Endothelial cell of umbilical vein (primary cell): ENCODE data around the gene SWAP70. TPM values are rescaled to one million over a fixed set of nuclear protein-coding genes. Genes with fewer than 3 reads are reported as not detected.

ENCODE experiments used
- BruUV-seq: library from RNA; stranded (reverse); fragments of 400-500 nt; replicated peaks from 2 replicates; lab custom pipeline; 2021; lab: Mats Ljungman, UMichigan
- CTCF ChIA-PET: fragments of 300-600, 350-600 bp; sonication (Branson Sonifier 250); formaldehyde crosslinking; loops from one replicate; lab custom pipeline; 2021; ENCODE audit warnings: antibody characterized with exemption, inconsistent platforms; lab: Charles Lee
- POLR2A ChIA-PET: fragments of 300-600, 350-600 bp; sonication (Branson Sonifier 250); formaldehyde crosslinking; loops from one replicate; lab custom pipeline; 2021; ENCODE audit warnings: antibody characterized with exemption, inconsistent platforms; lab: Charles Lee
- DNase-seq: peaks from one replicate; pipeline ENCODE4 v3.0.0-alpha.2; 2011; ENCODE audit warnings: low read depth, low spot score
- FAIRE-seq: peaks from 2 replicates; lab custom pipeline; 2011; peaks lifted over from hg19 to GRCh38; lab: Jason Lieb, UNC
- H2AFZ ChIP-seq: 2 replicates; pipeline ENCODE4 v1.6.0; 2012; ENCODE audit warnings: low read depth, low read length, control low read depth, inconsistent platforms
- H3K27ac ChIP-seq: 2 replicates; pipeline ENCODE4 v1.5.1; 2011; ENCODE audit warnings: low read depth, mild to moderate bottlenecking, control low read depth, low read length, moderate library complexity; ENCODE audit not compliant: insufficient read depth
- H3K27me3 ChIP-seq, 2 experiments: 2 replicates each; pipeline versions ENCODE4 v1.6.0 to v1.6.1; 2011; ENCODE audit warnings: low read length in 2 of 2, mixed read lengths in 1 of 2; ENCODE audit not compliant: control insufficient read depth in 2 of 2, insufficient read depth in 2 of 2
- H3K36me3 ChIP-seq, 2 experiments: 2 replicates in 1 of 2; 3 replicates in 1 of 2; pipeline ENCODE4 v1.5.1; 2011; ENCODE audit warnings: low read length in 2 of 2, mild to moderate bottlenecking in 1 of 2, moderate library complexity in 1 of 2; ENCODE audit not compliant: control insufficient read depth in 2 of 2, insufficient read depth in 2 of 2; ENCODE audit errors: extremely low read depth in 1 of 2
- H3K4me1 ChIP-seq: 3 replicates; pipeline ENCODE4 v1.5.1; 2011; ENCODE audit warnings: mild to moderate bottlenecking, low read length; ENCODE audit not compliant: control insufficient read depth, insufficient read depth; ENCODE audit errors: extremely low read depth
- H3K4me2 ChIP-seq: 2 replicates; pipeline ENCODE4 v1.6.1; 2011; ENCODE audit warnings: low read length, control low read depth, mixed read lengths; ENCODE audit not compliant: insufficient read depth
- H3K4me3 ChIP-seq, 3 experiments: fragments of 200-600 bp in 1 of 3; sonication (generic), shearing (Covaris generic) in 1 of 3; replicated peaks in 1 of 3; 2 replicates each; pipeline ENCODE4 v1.5.1; 2011 to 2016; ENCODE audit warnings: control low read depth in 3 of 3, low read length in 3 of 3, mild to moderate bottlenecking in 2 of 3, inconsistent platforms in 1 of 3, low read depth in 1 of 3, moderate library complexity in 1 of 3; ENCODE audit not compliant: insufficient read depth in 1 of 3
- H3K79me2 ChIP-seq: 2 replicates; pipeline ENCODE4 v1.6.0; 2012; ENCODE audit warnings: low read length, inconsistent platforms; ENCODE audit not compliant: control insufficient read depth, insufficient read depth
- H3K9ac ChIP-seq: replicated peaks from 2 replicates; pipeline ENCODE3; 2011; ENCODE audit warnings: low read length, control low read depth; ENCODE audit not compliant: insufficient read depth; ENCODE audit errors: extremely low read depth
- H3K9me1 ChIP-seq: replicated peaks from 3 replicates; pipeline ENCODE4 v1.6.0; 2011; ENCODE audit warnings: mild to moderate bottlenecking, low read length; ENCODE audit not compliant: control insufficient read depth, insufficient read depth; ENCODE audit errors: extremely low read depth
- H3K9me3 ChIP-seq: replicated peaks from 2 replicates; pipeline ENCODE4 v1.5.1; 2012; ENCODE audit warnings: low read length, inconsistent platforms; ENCODE audit not compliant: control insufficient read depth, insufficient read depth
- H4K20me1 ChIP-seq: replicated peaks from 2 replicates; pipeline ENCODE3; 2011; ENCODE audit warnings: mild to moderate bottlenecking, low read length; ENCODE audit not compliant: control insufficient read depth, insufficient read depth; ENCODE audit errors: extremely low read depth
- CTCF ChIP-seq, 2 donors: IDR thresholded peaks; 1 replicate in 1 of 2; 2 replicates in 1 of 2; pipeline ENCODE4 v1.5.1; 2011; ENCODE audit warnings: low read length in 2 of 2, mild to moderate bottlenecking in 2 of 2, moderate library complexity in 2 of 2, control low read depth in 1 of 2, inconsistent platforms in 1 of 2, low read depth in 1 of 2; ENCODE audit not compliant: insufficient read depth in 1 of 2; ENCODE audit errors: extremely low read depth in 1 of 2
- EZH2 ChIP-seq: IDR thresholded peaks from 2 replicates; pipeline ENCODE4 v1.6.1; 2012; ENCODE audit warnings: borderline replicate concordance, low read depth, mild to moderate bottlenecking, moderate library complexity, low read length, inconsistent platforms; ENCODE audit not compliant: severe bottlenecking
- FOS ChIP-seq: IDR thresholded peaks from 2 replicates; pipeline ENCODE4 v1.6.1; 2011; ENCODE audit warnings: mild to moderate bottlenecking, low read length, moderate library complexity, borderline replicate concordance; ENCODE audit not compliant: insufficient read depth
- GATA2 ChIP-seq: IDR thresholded peaks from 2 replicates; pipeline ENCODE4 v1.7.0; 2011; ENCODE audit warnings: low read depth, mild to moderate bottlenecking, moderate library complexity, mixed read lengths, low read length; ENCODE audit not compliant: insufficient read length, insufficient read depth
- JUN ChIP-seq: IDR thresholded peaks from 2 replicates; pipeline ENCODE4 v1.6.1; 2011; ENCODE audit warnings: borderline replicate concordance, low read depth; ENCODE audit not compliant: insufficient read length, insufficient read depth
- MYC ChIP-seq: IDR thresholded peaks from one replicate; pipeline ENCODE4 v1.6.1; 2011; ENCODE audit warnings: mild to moderate bottlenecking, low read depth, low read length
- POLR2A ChIP-seq: IDR thresholded peaks from 2 replicates; pipeline ENCODE4 v1.6.1; 2012; ENCODE audit warnings: low read depth, mild to moderate bottlenecking, control low read depth, low read length
- POLR2AphosphoS5 ChIP-seq: IDR thresholded peaks from 2 replicates; pipeline ENCODE4 v1.6.1; 2012; ENCODE audit warnings: low read depth, mild to moderate bottlenecking, control low read depth, low read length, moderate library complexity; ENCODE audit not compliant: insufficient read depth
- dilution Hi-C: fragments of 300-500 bp; cut with MboI; formaldehyde crosslinking; loops from one replicate; pipeline ENCODE4 v1.15.0; 2019; ENCODE audit warnings: low sequenced_read_pairs; ENCODE audit not compliant: extremely low pct_ligation_motif_present
- intact Hi-C: fragments of 100-400 bp; cut with micrococcal nuclease; formaldehyde crosslinking; loops from one replicate; pipeline ENCODE4 v1.10.0; 2022
- polyA plus RNA-seq, 4 experiments: library from polyadenylated mRNA; depleted of rRNA in 3 of 4; stranded (reverse) in 3 of 4; unstranded in 1 of 4; fragments of >200 nt; gene quantifications; 2 replicates each; pipeline versions ENCODE4 v1.2.1 to v1.2.3, GENCODE V29; 2011 to 2012; ENCODE audit warnings: missing spikeins in 1 of 4
- total RNA-seq: library from RNA; stranded (reverse); gene quantifications from 2 replicates; pipeline ENCODE4 v1.2.3, GENCODE V29; 2021
- TF ChIP-seq, protein P1 (sequence below): IDR thresholded peaks from 2 replicates; pipeline ENCODE4 v1.6.1; 2011; ENCODE audit not compliant: insufficient read depth, insufficient read length

Gene SWAP70
- total and polyA plus RNA-seq, 2 donors (not counting 3 experiments of a cell fraction or from before 2014, with no cell fraction given), result 52.5 to 165 TPM

GRCh38 chr11:9738116-9738515 lies 74.2 kb downstream of the SWAP70 start:
- Histone ChIP-seq H3K9me1 (no peaks in the 10 kb centered on the region), H3K79me2 (peaks cover 36% of the 10 kb centered on the region), H3K4me1 (no peaks in the 10 kb centered on the region), H4K20me1 (no peaks in the 10 kb centered on the region), H3K9ac (no peak overlapping the region), H3K27me3 (no peaks in the 10 kb centered on the region), H3K36me3 (peaks cover 34 to 35% of the 10 kb centered on the region in 2 experiments), H3K9me3 (no peaks in the 10 kb centered on the region), H3K4me2 (no peak overlapping the region), H3K4me3 (no peak overlapping the region), H3K27ac (no peak overlapping the region), H2AFZ (no peak overlapping the region)
- peak; percentile 52 for FAIRE-seq
- POLR2A ChIA-PET, result interaction anchor here (0.6 kb wide), 2 partner anchors 31 to 66 kb away, joined by 3 to 4 read pairs; no protein-coding TSS in a partner anchor
- peak; percentile 36 for DNase-seq
- dilution Hi-C loops, result loop anchor here (25.0 kb wide), 1 partner anchor 126 kb away; no protein-coding TSS in a partner anchor
- intact Hi-C loops, result no loop called here
- no TSS peak for BruUV-seq
- no peak for TF ChIP-seq MYC
- no peak for TF ChIP-seq GATA2
- TF ChIP-seq CTCF (IDR thresholded peaks at IDR 0.05; ENCODE audit: extremely low read depth in 1 of 2, insufficient read depth in 1 of 2, low read depth in 1 of 2, low read length in 2 of 2), result no peak
- no peak for TF ChIP-seq FOS
- no peak for TF ChIP-seq POLR2AphosphoS5
- TF ChIP-seq, protein P1, sequence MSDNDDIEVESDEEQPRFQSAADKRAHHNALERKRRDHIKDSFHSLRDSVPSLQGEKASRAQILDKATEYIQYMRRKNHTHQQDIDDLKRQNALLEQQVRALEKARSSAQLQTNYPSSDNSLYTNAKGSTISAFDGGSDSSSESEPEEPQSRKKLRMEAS, result no peak
- TF ChIP-seq POLR2A, result no peak
- no peak for TF ChIP-seq EZH2
- TF ChIP-seq JUN, result no peak
- CTCF ChIA-PET, result interaction anchor here (1.2 to 3.8 kb wide), 8 partner anchors 10 to 165 kb away, joined by 3 to 22 read pairs (median 5); partner anchors contain the start of gene WEE1
